ENCODE measurements around the gene FCRL5. TPM values are rescaled to one million over a fixed set of nuclear protein-coding genes. Genes with fewer than 3 reads are reported as not detected.
A peak's percentile ranks its signal among the peaks of the same experiment; 100 is the strongest.

Gene FCRL5
- 1 to 10 TPM in 1 of 5 donors, under 1 TPM in 1, not detected in 3; 0.37 to 4.8 TPM for total RNA-seq
- polyA plus RNA-seq: 1 to 10 TPM in 1 of 3 donors, under 1 TPM in 2; 0.44 to 1.1 (median 0.76) TPM
- long read RNA-seq, donor 1: 0 reads
- long read RNA-seq, donor 2: 0 reads
- long read RNA-seq, donor 3: 0 reads
- long read RNA-seq, donor 4: 0 reads
- long read RNA-seq, donor 5: 0 reads
- long read RNA-seq, donor 6: 0 reads
- long read RNA-seq, donor 7: 0 reads
- long read RNA-seq, donor 8: 0 reads
- long read RNA-seq, donor 9: 0 reads
- long read RNA-seq, donor 10: 0 reads

DNA sequence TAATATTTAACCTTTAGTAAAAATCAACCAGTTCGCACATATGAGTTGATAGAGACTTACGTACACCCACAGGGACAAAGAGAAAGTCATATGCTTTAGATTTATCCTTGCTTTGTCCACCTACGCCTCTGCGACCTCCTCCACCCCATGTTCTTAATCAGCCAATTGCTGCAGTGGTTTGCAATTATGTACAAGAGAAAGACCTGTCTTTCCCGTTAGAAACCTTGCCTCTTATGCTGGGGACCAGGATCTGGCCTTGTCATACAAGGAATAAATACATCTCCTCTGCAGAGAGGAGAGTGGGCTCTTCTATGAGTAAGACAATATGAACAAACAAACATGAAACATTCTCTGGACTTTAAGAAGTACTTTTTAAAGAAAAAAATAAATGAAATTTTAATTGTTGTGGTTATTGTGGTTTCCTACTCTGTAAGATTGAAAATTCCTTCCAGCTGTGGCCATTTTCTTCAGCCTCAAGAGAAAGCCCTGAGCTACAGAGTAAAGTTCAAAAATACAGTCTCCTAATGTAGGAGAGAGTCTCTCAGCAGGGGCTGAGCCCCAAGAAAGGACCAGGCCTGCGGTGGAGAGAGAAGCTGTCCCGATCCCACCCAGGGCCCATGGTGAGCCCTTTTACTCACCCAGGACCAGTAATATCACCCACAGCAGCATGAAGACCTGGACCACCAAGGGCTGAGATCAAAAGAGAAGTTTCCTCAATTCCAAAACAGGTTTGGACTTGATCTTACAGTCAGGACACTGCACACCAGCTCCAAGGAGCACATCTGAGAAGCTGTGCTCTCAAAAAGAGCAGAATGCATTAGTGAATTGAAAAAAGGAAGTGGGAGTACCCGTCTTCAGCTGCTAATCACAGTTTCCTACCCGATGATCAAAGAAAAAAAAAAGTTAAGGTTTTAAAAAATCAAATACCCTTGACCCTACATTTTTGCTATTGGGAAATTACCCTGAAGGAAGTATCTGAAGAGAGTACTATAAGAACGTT, at the start of gene FCRL5:
Gene FCRL5, minus strand, starts transcription at position 822 of the 1,000 bp plus-strand sequence. Its CDS starts 153 bp downstream, at position 669.
- TF ChIP-seq EP300 (IDR thresholded peaks at IDR 0.05) (no peak), POLR2AphosphoS5 (IDR thresholded peaks at IDR 0.05) (no peak), CTCF (IDR thresholded peaks at IDR 0.05) (no peak)
- no peaks in the 10 kb centered on the region for H3K27me3 ChIP-seq
- H3K9me3 ChIP-seq: no peaks in the 10 kb centered on the region
- H3K4me1 ChIP-seq: no peaks in the 10 kb centered on the region
- H3K36me3 ChIP-seq: no peaks in the 10 kb centered on the region
- no peak within 1 kb of the TSS for H3K27ac ChIP-seq
- intact Hi-C loops (cut with DNase I; ENCODE audit: low total_unique reads): no loop called here
- WGBS, 5 donors: 65 to 76% (median 74%) methylated on average over 10 of the region's 10 CpGs
- DNase-seq: no peak
- peak within 1 kb of the TSS in 1 of 4 donors; percentile 22 for H3K4me3 ChIP-seq

DNA sequence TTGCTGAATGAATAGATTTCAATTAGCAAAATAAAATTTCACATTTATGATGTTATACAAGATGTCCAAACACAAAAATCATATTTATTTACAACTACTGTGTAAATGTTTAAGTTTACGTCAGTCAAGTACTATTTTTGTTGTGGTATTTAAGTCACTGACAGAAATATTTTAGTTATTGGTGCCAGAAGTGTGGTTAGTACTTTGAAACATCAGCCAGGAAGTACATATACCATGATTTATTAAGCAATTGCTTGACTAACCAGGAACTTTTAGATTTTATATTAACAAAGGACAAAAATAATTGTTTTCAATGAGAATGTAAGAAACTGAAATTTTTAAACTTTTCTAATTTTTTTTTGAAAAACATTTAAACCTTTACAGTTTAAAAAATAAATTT, 47.9 kb upstream of the FCRL5 start:
- Histone ChIP-seq H3K4me3 (no peak overlapping the region), H3K27me3 (peaks cover 0 to 11% (median 0%) of the 10 kb centered on the region in 3 donors), H3K9me3 (no peaks in the 10 kb centered on the region), H3K4me1 (no peaks in the 10 kb centered on the region), H3K27ac (no peak overlapping the region), H3K36me3 (no peaks in the 10 kb centered on the region)
- 43 to 68% (median 48%) methylated on average over 1 of the region's 1 CpG for WGBS, 5 donors
- intact Hi-C loops (cut with DNase I; ENCODE audit: low total_unique reads): no loop called here
- DNase-seq: no peak
- TF ChIP-seq EP300 (IDR thresholded peaks at IDR 0.05) (no peak), CTCF (IDR thresholded peaks at IDR 0.05) (no peak), POLR2AphosphoS5 (IDR thresholded peaks at IDR 0.05) (no peak), POLR2A (IDR thresholded peaks at IDR 0.05) (no peak)

DNA sequence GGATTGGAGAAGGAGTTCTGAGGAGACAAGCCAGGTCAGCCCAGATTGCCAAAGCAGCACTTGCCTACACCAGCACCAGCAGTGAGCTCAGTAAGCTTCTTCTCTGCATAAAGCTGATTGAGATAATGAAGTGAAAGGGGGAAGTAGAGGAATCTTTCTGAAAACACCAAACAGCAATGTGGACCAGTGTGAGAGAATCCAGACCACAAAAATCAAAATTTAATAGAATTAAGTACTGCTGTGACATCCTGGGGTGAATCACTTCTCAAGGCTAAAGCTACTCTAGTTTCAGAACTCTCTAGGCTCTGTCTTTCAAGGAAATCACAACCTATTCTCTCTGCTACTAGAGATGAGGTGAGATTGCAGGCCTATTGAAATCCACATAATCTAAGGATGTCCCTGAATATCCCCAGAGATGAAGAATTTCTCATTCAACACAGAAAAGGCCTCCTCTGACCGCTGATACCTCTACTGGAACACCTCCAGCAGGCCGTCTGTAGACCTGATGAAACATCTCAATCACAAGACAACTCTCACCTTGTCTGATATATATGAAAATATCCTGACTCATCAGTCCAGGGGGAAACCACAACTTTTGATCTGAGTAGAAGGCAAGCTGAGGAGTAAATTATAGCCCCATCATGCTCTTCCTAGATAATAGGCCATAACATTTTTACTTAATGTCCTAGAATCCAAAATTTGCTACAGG, 45.8 kb upstream of the FCRL5 start, which contains the start of gene FCRL4:
Gene FCRL4, minus strand, starts transcription at position 127 of the 709 bp plus-strand sequence. CDS start 141 bp downstream, outside the sequence.
- 61 to 88% (median 71%) methylated on average over 2 of the region's 2 CpGs for WGBS, 5 donors
- H3K9me3 ChIP-seq: no peaks in the 10 kb centered on the region
- no peak for DNase-seq

More for the DNA sequence above, 45.8 kb upstream of the FCRL5 start, which contains the start of gene FCRL4:
- Histone ChIP-seq H3K4me3 (no peak within 1 kb of the TSS), H3K4me1 (no peaks in the 10 kb centered on the region), H3K36me3 (no peaks in the 10 kb centered on the region), H3K27me3 (peaks cover 0 to 11% (median 5%) of the 10 kb centered on the region in 3 donors), H3K27ac (no peak within 1 kb of the TSS)
- intact Hi-C loops (cut with DNase I; ENCODE audit: low total_unique reads): no loop called here
- TF ChIP-seq POLR2AphosphoS5 (IDR thresholded peaks at IDR 0.05) (no peak), POLR2A (IDR thresholded peaks at IDR 0.05) (no peak), CTCF (IDR thresholded peaks at IDR 0.05) (no peak), EP300 (IDR thresholded peaks at IDR 0.05) (no peak)
